A673 (cell line): ENCODE results near the gene RING1. TPM values are rescaled to one million over a fixed set of nuclear protein-coding genes. Genes with fewer than 3 reads are reported as not detected.
A peak's percentile ranks its signal among the peaks of the same experiment; 100 is the strongest.

Source experiments
- BruUV-seq: library from RNA; stranded (reverse); fragments of 400-500 nt; replicated peaks from 2 replicates; lab custom pipeline; 2021; lab: Mats Ljungman, UMichigan
- CTCF ChIA-PET: fragments of 300-600 bp; sonication (Branson Sonifier 250); formaldehyde crosslinking; loops from one replicate; lab custom pipeline; 2022; ENCODE audit warnings: antibody characterized with exemption; lab: Charles Lee
- POLR2A ChIA-PET: fragments of 300-600 bp; sonication (Branson Sonifier 250); formaldehyde crosslinking; loops from one replicate; lab custom pipeline; 2022; ENCODE audit warnings: antibody characterized with exemption; ENCODE audit not compliant: low non-redundant PET; lab: Charles Lee
- DNase-seq: peaks from one replicate; pipeline ENCODE4 v3.0.0-alpha.2; 2015; ENCODE audit warnings: low spot score
- H3K27ac ChIP-seq: fragments of 200-600 bp; sonication (generic); 2 replicates; pipeline ENCODE4 v1.5.1; 2016; ENCODE audit warnings: mixed run types, low read depth, mild to moderate bottlenecking, mixed read lengths, antibody characterized with exemption, low read length; ENCODE audit not compliant: poor library complexity, severe bottlenecking
- H3K27me3 ChIP-seq: fragments of 200-600 bp; sonication (generic); replicated peaks from 2 replicates; pipeline ENCODE4 v1.6.1; 2017; ENCODE audit warnings: mixed run types, low read depth, mild to moderate bottlenecking, mixed read lengths, antibody characterized with exemption, low read length; ENCODE audit not compliant: insufficient read depth, poor library complexity
- H3K36me3 ChIP-seq: fragments of 200-600 bp; sonication (generic); 2 replicates; pipeline ENCODE4 v1.6.1; 2016; ENCODE audit warnings: mixed run types, mild to moderate bottlenecking, mixed read lengths, antibody characterized with exemption, low read length; ENCODE audit not compliant: insufficient read depth, poor library complexity, severe bottlenecking
- H3K4me1 ChIP-seq: fragments of 200-600 bp; sonication (generic); 2 replicates; pipeline ENCODE4 v1.6.1; 2017; ENCODE audit warnings: mixed run types, mild to moderate bottlenecking, mixed read lengths, antibody characterized with exemption, low read length; ENCODE audit not compliant: insufficient read depth, poor library complexity, severe bottlenecking
- H3K4me3 ChIP-seq: fragments of 200-600 bp; sonication (generic); 2 replicates; pipeline ENCODE4 v1.5.1; 2016; ENCODE audit warnings: low read depth, mixed run types, mild to moderate bottlenecking, mixed read lengths, low read length; ENCODE audit not compliant: poor library complexity, severe bottlenecking
- H3K9me3 ChIP-seq: fragments of 200-600 bp; sonication (generic); 2 replicates; pipeline ENCODE4 v1.6.1; 2016; ENCODE audit warnings: mixed run types, low read depth, mild to moderate bottlenecking, mixed read lengths, antibody characterized with exemption, low read length; ENCODE audit not compliant: poor library complexity, severe bottlenecking
- EZH2 ChIP-seq: fragments of 200-600 bp; sonication (generic); IDR thresholded peaks from 2 replicates; pipeline ENCODE4 v1.6.1; 2017; ENCODE audit warnings: borderline replicate concordance, low read depth, mild to moderate bottlenecking, mixed read lengths, antibody characterized with exemption, low read length; ENCODE audit not compliant: poor library complexity, severe bottlenecking
- intact Hi-C: fragments of 100-400 bp; cut with micrococcal nuclease; formaldehyde crosslinking; loops from one replicate; pipeline ENCODE4 v1.10.0; 2022; ENCODE audit not compliant: unreplicated experiment
- microRNA-seq: library from miRNA; unstranded; fragments of <30 nt; microRNA quantifications from one replicate; pipeline ENCODE4 v1.2.0, GENCODE V29; 2021
- total RNA-seq: library from RNA; stranded (reverse); gene quantifications from 2 replicates; pipeline ENCODE4 v1.2.3, GENCODE V29; 2021
- TF ChIP-seq, protein P1 (sequence below): fragments of 300-800, 200-600 bp; sonication (generic); conservative IDR thresholded peaks from 2 replicates; pipeline ENCODE4 v1.5.1; 2017; ENCODE audit warnings: low read depth, mild to moderate bottlenecking, antibody characterized with exemption, low read length, moderate library complexity, mixed read lengths

The RING1 gene
- total RNA-seq, 1 experiment from 2014 or later = 43.3 TPM

DNA sequence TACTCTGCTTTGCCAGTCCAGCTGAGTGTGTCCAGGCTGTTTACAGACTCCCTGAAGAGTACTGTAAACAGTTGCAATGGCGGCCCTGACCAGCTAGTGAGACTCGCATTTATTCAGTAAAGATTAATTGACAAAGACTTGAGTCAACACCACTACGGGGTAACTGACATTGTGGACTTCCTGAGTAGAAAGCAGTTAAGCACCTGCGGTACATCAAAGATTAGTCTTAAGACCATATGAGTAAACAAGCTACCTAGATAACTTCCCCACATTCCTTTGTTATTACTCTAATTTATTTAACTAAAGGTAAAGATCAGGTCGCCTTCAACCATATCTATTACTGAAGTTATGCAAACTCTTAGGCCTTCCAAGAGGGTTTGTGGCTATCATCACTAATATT, 50.7 kb downstream of the RING1 start:
- H3K9me3 ChIP-seq = no peaks in the 10 kb centered on the region
- no peak overlapping the region for H3K4me3 ChIP-seq
- no TSS peak for BruUV-seq
- DNase-seq = no peak
- TF ChIP-seq, protein P1, sequence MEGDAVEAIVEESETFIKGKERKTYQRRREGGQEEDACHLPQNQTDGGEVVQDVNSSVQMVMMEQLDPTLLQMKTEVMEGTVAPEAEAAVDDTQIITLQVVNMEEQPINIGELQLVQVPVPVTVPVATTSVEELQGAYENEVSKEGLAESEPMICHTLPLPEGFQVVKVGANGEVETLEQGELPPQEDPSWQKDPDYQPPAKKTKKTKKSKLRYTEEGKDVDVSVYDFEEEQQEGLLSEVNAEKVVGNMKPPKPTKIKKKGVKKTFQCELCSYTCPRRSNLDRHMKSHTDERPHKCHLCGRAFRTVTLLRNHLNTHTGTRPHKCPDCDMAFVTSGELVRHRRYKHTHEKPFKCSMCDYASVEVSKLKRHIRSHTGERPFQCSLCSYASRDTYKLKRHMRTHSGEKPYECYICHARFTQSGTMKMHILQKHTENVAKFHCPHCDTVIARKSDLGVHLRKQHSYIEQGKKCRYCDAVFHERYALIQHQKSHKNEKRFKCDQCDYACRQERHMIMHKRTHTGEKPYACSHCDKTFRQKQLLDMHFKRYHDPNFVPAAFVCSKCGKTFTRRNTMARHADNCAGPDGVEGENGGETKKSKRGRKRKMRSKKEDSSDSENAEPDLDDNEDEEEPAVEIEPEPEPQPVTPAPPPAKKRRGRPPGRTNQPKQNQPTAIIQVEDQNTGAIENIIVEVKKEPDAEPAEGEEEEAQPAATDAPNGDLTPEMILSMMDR = no peak
- no peak for TF ChIP-seq EZH2
- ChIA-PET CTCF (no interaction called here), POLR2A (no interaction called here)
- peaks cover 18% of the 10 kb centered on the region for H3K36me3 ChIP-seq
- intact Hi-C loops = no loop called here
- H3K27me3 ChIP-seq = no peaks in the 10 kb centered on the region
- no peak overlapping the region for H3K27ac ChIP-seq
- H3K4me1 ChIP-seq = no peaks in the 10 kb centered on the region

Small RNA genes lying within 50 kb of the gene (microRNA-seq; reads per million reads assigned to microRNA genes)
- 35.9 reads per million, percentile 51 among the genes with 10 or more reads in this experiment for gene MIR219A1

Other genes with a start within 250 kb of the RING1 start
- gene BRD2, start 239.9 kb upstream of the RING1 start, total RNA-seq = 276 and 335 TPM in 2 replicates
- gene HLA-DOA, start 198.9 kb upstream of the RING1 start, total RNA-seq = 0.46 and 0.58 TPM in 2 replicates
- gene HLA-DPA1, start 134.9 kb upstream of the RING1 start, total RNA-seq = 0.35 and 0.43 TPM in 2 replicates
- 2.3 and 2.7 TPM in 2 replicates for gene HLA-DPB1, start 132.5 kb upstream of the RING1 start, total RNA-seq
- gene COL11A2, start 16.0 kb upstream of the RING1 start, total RNA-seq = 1.6 and 1.9 TPM in 2 replicates
- 42.7 and 43.6 TPM in 2 replicates for gene RXRB, start 7.8 kb upstream of the RING1 start, total RNA-seq
- 119 and 124 TPM in 2 replicates for gene SLC39A7, start 7.6 kb upstream of the RING1 start, total RNA-seq
- gene HSD17B8, start 3.8 kb upstream of the RING1 start, total RNA-seq = 5.9 and 11.0 TPM in 2 replicates
- 58.2 and 60.8 TPM in 2 replicates for gene VPS52, start 63.4 kb downstream of the RING1 start, total RNA-seq
- 1,781 and 1,852 TPM in 2 replicates for gene RPS18, start 63.6 kb downstream of the RING1 start, total RNA-seq
- 4.0 TPM in 2 replicates for gene B3GALT4, start 68.6 kb downstream of the RING1 start, total RNA-seq
- gene WDR46, start 80.7 kb downstream of the RING1 start, total RNA-seq = 85.1 and 97.9 TPM in 2 replicates
- gene PFDN6, start 81.1 kb downstream of the RING1 start, total RNA-seq = 70.0 and 83.4 TPM in 2 replicates
- 48.8 and 50.4 TPM in 2 replicates for gene RGL2, start 90.4 kb downstream of the RING1 start, total RNA-seq
- 83.2 and 87.8 TPM in 2 replicates for gene TAPBP, start 105.6 kb downstream of the RING1 start, total RNA-seq
- 11.3 and 13.2 TPM in 2 replicates for gene ZBTB22, start 109.2 kb downstream of the RING1 start, total RNA-seq
- 87.1 and 90.1 TPM in 2 replicates for gene DAXX, start 114.5 kb downstream of the RING1 start, total RNA-seq
- 123 and 133 TPM in 2 replicates for gene KIFC1, start 183.3 kb downstream of the RING1 start, total RNA-seq
- gene PHF1, start 202.5 kb downstream of the RING1 start, total RNA-seq = 53.5 and 56.1 TPM in 2 replicates
- 221 and 223 TPM in 2 replicates for gene CUTA, start 209.6 kb downstream of the RING1 start, total RNA-seq
- 77.6 and 78.5 TPM in 2 replicates for gene SYNGAP1, start 211.6 kb downstream of the RING1 start, total RNA-seq
- gene ZBTB9, start 246.1 kb downstream of the RING1 start, total RNA-seq = 14.6 and 16.9 TPM in 2 replicates